VCaP (cell line): Measurements from ENCODE around the gene MGAT5B.

Source experiments
- H3K27ac ChIP-seq: fragments of 450-650 bp; 2 replicates; pipeline ENCODE4 v1.5.1; 2017
- CTCF ChIP-seq: fragments of 450-650 bp; conservative IDR thresholded peaks from 2 replicates; pipeline ENCODE4 v1.5.1; 2017; ENCODE audit warnings: mild to moderate bottlenecking, moderate library complexity

Gene MGAT5B

GRCh38 chr17:76995387-76996105 is 127.3 kb downstream of the MGAT5B start:
- no peak for TF ChIP-seq CTCF
- no peak overlapping the region for H3K27ac ChIP-seq

GRCh38 chr17:76996741-76997694 is 128.8 kb downstream of the MGAT5B start:
- TF ChIP-seq CTCF, result no peak
- no peak overlapping the region for H3K27ac ChIP-seq

GRCh38 chr17:76997981-76998531 is 129.9 kb downstream of the MGAT5B start:
- H3K27ac ChIP-seq, result no peak overlapping the region

GRCh38 chr17:76998839-76999238 is 130.6 kb downstream of the MGAT5B start:
- TF ChIP-seq CTCF, result no peak
- H3K27ac ChIP-seq, result no peak overlapping the region

More at GRCh38 chr17:76997981-76998531, 129.9 kb downstream of the MGAT5B start:
- no peak for TF ChIP-seq CTCF
